Measurements from ENCODE around the gene GULP1. TPM values are rescaled to one million over a fixed set of nuclear protein-coding genes. Genes with fewer than 3 reads are reported as not detected.
"Not testable (repeated sequence)": the region's sequence is repeated elsewhere in the genome, so short reads cannot be mapped to it uniquely, and the experiment has no call there.

GULP1 gene
- total RNA-seq, 1 donor from 2014 or later: 95.5 TPM

DNA sequence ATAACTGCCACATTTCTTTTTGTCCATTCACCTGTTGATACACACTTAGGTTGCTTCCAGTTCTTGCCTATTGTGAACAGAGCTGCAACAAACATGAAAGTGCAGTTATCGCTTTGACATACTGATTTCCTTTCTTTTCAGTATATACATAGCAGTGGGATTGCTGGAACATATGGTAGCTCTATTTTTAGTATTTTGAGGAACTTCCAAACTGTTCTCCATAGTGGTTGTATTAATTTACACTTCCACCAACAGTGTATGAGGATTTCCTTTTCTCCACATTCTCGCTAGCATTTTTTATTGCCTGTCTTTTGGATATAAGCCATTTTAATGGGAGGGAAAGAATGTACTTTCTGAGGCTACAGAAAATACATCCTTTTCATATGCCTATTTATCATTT, 167.4 kb downstream of the GULP1 start:
- TF ChIP-seq, protein P1, sequence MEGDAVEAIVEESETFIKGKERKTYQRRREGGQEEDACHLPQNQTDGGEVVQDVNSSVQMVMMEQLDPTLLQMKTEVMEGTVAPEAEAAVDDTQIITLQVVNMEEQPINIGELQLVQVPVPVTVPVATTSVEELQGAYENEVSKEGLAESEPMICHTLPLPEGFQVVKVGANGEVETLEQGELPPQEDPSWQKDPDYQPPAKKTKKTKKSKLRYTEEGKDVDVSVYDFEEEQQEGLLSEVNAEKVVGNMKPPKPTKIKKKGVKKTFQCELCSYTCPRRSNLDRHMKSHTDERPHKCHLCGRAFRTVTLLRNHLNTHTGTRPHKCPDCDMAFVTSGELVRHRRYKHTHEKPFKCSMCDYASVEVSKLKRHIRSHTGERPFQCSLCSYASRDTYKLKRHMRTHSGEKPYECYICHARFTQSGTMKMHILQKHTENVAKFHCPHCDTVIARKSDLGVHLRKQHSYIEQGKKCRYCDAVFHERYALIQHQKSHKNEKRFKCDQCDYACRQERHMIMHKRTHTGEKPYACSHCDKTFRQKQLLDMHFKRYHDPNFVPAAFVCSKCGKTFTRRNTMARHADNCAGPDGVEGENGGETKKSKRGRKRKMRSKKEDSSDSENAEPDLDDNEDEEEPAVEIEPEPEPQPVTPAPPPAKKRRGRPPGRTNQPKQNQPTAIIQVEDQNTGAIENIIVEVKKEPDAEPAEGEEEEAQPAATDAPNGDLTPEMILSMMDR (IDR thresholded peaks at IDR 0.05; ENCODE audit: insufficient read depth, low read length, poor library complexity, severe bottlenecking): no peak
- DNase-seq (ENCODE audit: low read depth): no peak
- Histone ChIP-seq H3K36me3 (ENCODE audit: control insufficient read depth, insufficient read depth, low read length) (no peaks in the 10 kb centered on the region), H3K27me3 (ENCODE audit: control insufficient read depth, insufficient read depth, low read length) (no peaks in the 10 kb centered on the region), H3K4me3 (ENCODE audit: low read depth, low read length) (no peak overlapping the region)

GRCh38 chr2:188466078-188466477, 174.4 kb downstream of the GULP1 start:
- DNase-seq (ENCODE audit: low read depth); H3K36me3 ChIP-seq (ENCODE audit: control insufficient read depth, insufficient read depth, low read length); H3K27me3 ChIP-seq (ENCODE audit: control insufficient read depth, insufficient read depth, low read length); H3K4me3 ChIP-seq (ENCODE audit: low read depth, low read length): not testable (repeated sequence)

DNA sequence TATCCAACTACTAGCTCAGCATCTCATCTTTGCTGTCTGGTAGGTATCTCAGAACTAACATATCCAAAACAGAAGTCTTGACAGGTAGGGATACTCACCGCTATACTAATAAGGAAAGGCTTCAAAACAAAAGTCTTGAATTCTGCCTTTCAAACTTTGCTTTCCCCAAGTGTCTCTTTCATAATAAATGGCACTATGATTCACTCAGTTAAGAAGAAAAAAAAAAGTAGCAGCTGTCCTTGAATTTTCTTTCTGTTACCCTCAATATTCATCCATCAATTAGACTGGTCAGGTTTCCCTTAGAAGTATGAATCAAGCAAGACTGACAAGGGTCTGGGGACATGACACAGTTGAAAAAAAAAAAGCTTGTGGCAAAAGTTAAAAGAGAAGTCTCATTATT, 175.1 kb downstream of the GULP1 start:
- no peak for DNase-seq (ENCODE audit: low read depth)
- H3K27me3 ChIP-seq (ENCODE audit: control insufficient read depth, insufficient read depth, low read length): no peaks in the 10 kb centered on the region
- H3K36me3 ChIP-seq (ENCODE audit: control insufficient read depth, insufficient read depth, low read length): no peaks in the 10 kb centered on the region
- TF ChIP-seq, protein P1 (IDR thresholded peaks at IDR 0.05; ENCODE audit: insufficient read depth, low read length, poor library complexity, severe bottlenecking): no peak
- no peak overlapping the region for H3K4me3 ChIP-seq (ENCODE audit: low read depth, low read length)

- H3K36me3 ChIP-seq (ENCODE audit: control insufficient read depth, insufficient read depth, low read length): no peaks in the 10 kb centered on the region
- H3K4me3 ChIP-seq (ENCODE audit: low read depth, low read length): no peak overlapping the region
- no peaks in the 10 kb centered on the region for H3K27me3 ChIP-seq (ENCODE audit: control insufficient read depth, insufficient read depth, low read length)
- DNase-seq (ENCODE audit: low read depth): no peak
- TF ChIP-seq, protein P1 (IDR thresholded peaks at IDR 0.05; ENCODE audit: insufficient read depth, low read length, poor library complexity, severe bottlenecking): no peak
These were observed 179.5 kb downstream of the GULP1 start for GRCh38 chr2:188471166-188471565.

- TF ChIP-seq, protein P1 (IDR thresholded peaks at IDR 0.05; ENCODE audit: insufficient read depth, low read length, poor library complexity, severe bottlenecking): no peak
- no peaks in the 10 kb centered on the region for H3K36me3 ChIP-seq (ENCODE audit: control insufficient read depth, insufficient read depth, low read length)
These were observed 181.6 kb downstream of the GULP1 start for GRCh38 chr2:188473306-188473705.

DNA sequence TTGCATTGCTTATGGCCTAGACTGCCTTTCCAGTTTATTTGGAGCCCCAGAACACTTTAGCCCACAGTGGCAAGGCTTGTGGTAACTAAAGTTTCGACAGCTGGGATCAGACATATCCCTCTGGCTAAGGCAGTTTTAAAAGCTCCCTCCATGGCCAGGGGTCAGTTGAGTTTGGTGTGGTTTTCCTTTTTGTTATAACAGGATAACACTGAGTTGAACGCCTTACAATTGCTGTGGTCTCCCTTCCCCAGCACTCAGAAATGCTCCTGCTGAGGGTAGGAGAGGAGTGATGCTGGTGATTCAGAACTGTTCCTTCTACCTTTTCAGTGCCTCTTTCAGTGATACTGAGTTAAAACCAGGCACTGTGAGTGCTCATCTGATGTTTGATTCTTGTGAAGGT, 182.6 kb downstream of the GULP1 start:
- Histone ChIP-seq H3K36me3 (ENCODE audit: control insufficient read depth, insufficient read depth, low read length) (no peaks in the 10 kb centered on the region), H3K4me3 (ENCODE audit: low read depth, low read length) (no peak overlapping the region), H3K27me3 (ENCODE audit: control insufficient read depth, insufficient read depth, low read length) (no peaks in the 10 kb centered on the region)
- DNase-seq (ENCODE audit: low read depth): no peak
- TF ChIP-seq, protein P1 (IDR thresholded peaks at IDR 0.05; ENCODE audit: insufficient read depth, low read length, poor library complexity, severe bottlenecking): no peak

More at GRCh38 chr2:188473306-188473705, 181.6 kb downstream of the GULP1 start:
- DNase-seq (ENCODE audit: low read depth): no peak
- Histone ChIP-seq H3K27me3 (ENCODE audit: control insufficient read depth, insufficient read depth, low read length) (no peaks in the 10 kb centered on the region), H3K4me3 (ENCODE audit: low read depth, low read length) (no peak overlapping the region)

Measured in kidney epithelial cell (primary cell).